Bronchial epithelial cell (primary cell): Measurements from ENCODE around the gene HDAC3. TPM values are rescaled to one million over a fixed set of nuclear protein-coding genes. Genes with fewer than 3 reads are reported as not detected.

ENCODE experiments used
- DNase-seq: peaks from one replicate; pipeline ENCODE4 v3.0.0-alpha.2; 2010; ENCODE audit warnings: low read depth
- FAIRE-seq: peaks from 2 replicates; lab custom pipeline; 2011; peaks lifted over from hg19 to GRCh38; lab: Jason Lieb, UNC
- H3K27me3 ChIP-seq: 2 replicates; pipeline ENCODE4 v1.5.1; 2011; ENCODE audit warnings: low read length; ENCODE audit not compliant: control insufficient read depth, insufficient read depth
- H3K36me3 ChIP-seq: 2 replicates; pipeline ENCODE4 v1.5.1; 2011; ENCODE audit warnings: low read length; ENCODE audit not compliant: control insufficient read depth, insufficient read depth
- H3K4me3 ChIP-seq: 2 replicates; pipeline ENCODE4 v1.5.1; 2011; ENCODE audit warnings: mild to moderate bottlenecking, low read depth, low read length, control low read depth
- total RNA-seq: library from RNA; depleted of rRNA; stranded (reverse); fragments of >200 nt; gene quantifications from 2 replicates; pipeline ENCODE4 v1.2.1, GENCODE V29; 2014
- TF ChIP-seq, protein P1 (sequence below): IDR thresholded peaks from 2 replicates; pipeline ENCODE4 v1.5.1; 2011; ENCODE audit warnings: mild to moderate bottlenecking, moderate library complexity, low read length, control low read depth, inconsistent platforms; ENCODE audit not compliant: insufficient read depth, severe bottlenecking

HDAC3 gene
- total RNA-seq, 1 donor from 2014 or later: 72.7 TPM

- FAIRE-seq: no peak
- Histone ChIP-seq H3K4me3 (no peak overlapping the region), H3K36me3 (peaks cover 5% of the 10 kb centered on the region), H3K27me3 (no peaks in the 10 kb centered on the region)
- TF ChIP-seq, protein P1, sequence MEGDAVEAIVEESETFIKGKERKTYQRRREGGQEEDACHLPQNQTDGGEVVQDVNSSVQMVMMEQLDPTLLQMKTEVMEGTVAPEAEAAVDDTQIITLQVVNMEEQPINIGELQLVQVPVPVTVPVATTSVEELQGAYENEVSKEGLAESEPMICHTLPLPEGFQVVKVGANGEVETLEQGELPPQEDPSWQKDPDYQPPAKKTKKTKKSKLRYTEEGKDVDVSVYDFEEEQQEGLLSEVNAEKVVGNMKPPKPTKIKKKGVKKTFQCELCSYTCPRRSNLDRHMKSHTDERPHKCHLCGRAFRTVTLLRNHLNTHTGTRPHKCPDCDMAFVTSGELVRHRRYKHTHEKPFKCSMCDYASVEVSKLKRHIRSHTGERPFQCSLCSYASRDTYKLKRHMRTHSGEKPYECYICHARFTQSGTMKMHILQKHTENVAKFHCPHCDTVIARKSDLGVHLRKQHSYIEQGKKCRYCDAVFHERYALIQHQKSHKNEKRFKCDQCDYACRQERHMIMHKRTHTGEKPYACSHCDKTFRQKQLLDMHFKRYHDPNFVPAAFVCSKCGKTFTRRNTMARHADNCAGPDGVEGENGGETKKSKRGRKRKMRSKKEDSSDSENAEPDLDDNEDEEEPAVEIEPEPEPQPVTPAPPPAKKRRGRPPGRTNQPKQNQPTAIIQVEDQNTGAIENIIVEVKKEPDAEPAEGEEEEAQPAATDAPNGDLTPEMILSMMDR: peak; percentile 91
- DNase-seq: peak; percentile 55
Measured at GRCh38 chr5:141664733-141665461, 28.2 kb upstream of the HDAC3 start.

- no peak for DNase-seq
- Histone ChIP-seq H3K27me3 (no peaks in the 10 kb centered on the region), H3K4me3 (no peak overlapping the region), H3K36me3 (peaks cover 8% of the 10 kb centered on the region)
- no peak for FAIRE-seq
- TF ChIP-seq, protein P1: no peak
Measured at GRCh38 chr5:141663506-141663905, 26.9 kb upstream of the HDAC3 start.

DNA sequence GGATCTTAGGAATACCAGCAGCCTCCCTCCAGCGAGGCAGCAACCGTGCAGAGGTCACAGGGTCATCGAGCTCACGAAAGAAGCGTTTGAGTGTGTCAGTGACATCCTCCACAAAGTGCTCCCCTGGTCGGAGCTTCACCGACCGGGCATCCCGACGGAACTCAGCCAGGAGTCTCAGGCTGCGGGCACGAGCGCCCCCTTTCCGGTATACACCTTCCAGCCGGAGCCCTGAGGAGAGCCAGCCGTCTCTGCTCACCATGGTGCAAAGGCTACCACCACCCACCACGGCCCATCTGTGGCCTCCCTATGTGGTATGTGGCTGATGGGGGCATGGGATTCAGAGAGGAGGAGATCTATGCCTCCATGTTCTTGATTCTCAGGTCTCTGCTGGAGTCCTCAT is 25.4 kb upstream of the HDAC3 start:
- Histone ChIP-seq H3K36me3 (peaks cover 8% of the 10 kb centered on the region), H3K4me3 (no peak overlapping the region), H3K27me3 (no peaks in the 10 kb centered on the region)
- FAIRE-seq (no peak), DNase-seq (no peak)
- TF ChIP-seq, protein P1: no peak

GRCh38 chr5:141657937-141658545 is 21.4 kb upstream of the HDAC3 start:
- TF ChIP-seq, protein P1: no peak
- Histone ChIP-seq H3K4me3 (no peak overlapping the region), H3K36me3 (peaks cover 16% of the 10 kb centered on the region), H3K27me3 (no peaks in the 10 kb centered on the region)
- FAIRE-seq: peak; percentile 97
- DNase-seq: peak; percentile 90

GRCh38 chr5:141657404-141657803 is 20.8 kb upstream of the HDAC3 start:
- FAIRE-seq (no peak), DNase-seq (no peak)
- no peaks in the 10 kb centered on the region for H3K27me3 ChIP-seq
- H3K4me3 ChIP-seq: no peak overlapping the region
- H3K36me3 ChIP-seq: peaks cover 16% of the 10 kb centered on the region
- TF ChIP-seq, protein P1: no peak
